Muscle layer of duodenum (tissue), 2 donors: ENCODE data around the gene KCNJ12.
"Not testable (repeated sequence)": the region's sequence is repeated elsewhere in the genome, so short reads cannot be mapped to it uniquely, and the experiment has no call there.

Experiments used
- H3K27ac ChIP-seq: one replicate; pipeline ENCODE4 v1.7.0; 2013; ENCODE audit warnings: mild to moderate bottlenecking, low read length
- H3K27me3 ChIP-seq: one replicate; pipeline ENCODE4 v1.7.0; 2013; ENCODE audit warnings: low read depth, mild to moderate bottlenecking, control low read depth, low read length
- H3K36me3 ChIP-seq, 2 donors: one replicate each; pipeline ENCODE4 v1.7.0; 2013; ENCODE audit warnings: low read length in 2 of 2, control low read depth in 1 of 2, mild to moderate bottlenecking in 1 of 2; ENCODE audit not compliant: insufficient read depth in 2 of 2, control insufficient read depth in 1 of 2
- H3K4me1 ChIP-seq, 2 donors: one replicate each; pipeline ENCODE4 v1.7.0; 2013; ENCODE audit warnings: low read length in 2 of 2, mild to moderate bottlenecking in 2 of 2, control low read depth in 1 of 2, moderate library complexity in 1 of 2; ENCODE audit not compliant: insufficient read depth in 2 of 2, control insufficient read depth in 1 of 2
- H3K4me3 ChIP-seq, 2 donors: one replicate each; pipeline ENCODE4 v1.7.0; 2013; ENCODE audit warnings: low read length in 2 of 2, low read depth in 1 of 2, mild to moderate bottlenecking in 1 of 2
- H3K9me3 ChIP-seq, 2 donors: one replicate each; pipeline ENCODE4 v1.7.0; 2013; ENCODE audit warnings: low read length in 2 of 2, control low read depth in 1 of 2, mild to moderate bottlenecking in 1 of 2; ENCODE audit not compliant: control insufficient read depth in 1 of 2
- donor health status: healthy.

The KCNJ12 gene

DNA sequence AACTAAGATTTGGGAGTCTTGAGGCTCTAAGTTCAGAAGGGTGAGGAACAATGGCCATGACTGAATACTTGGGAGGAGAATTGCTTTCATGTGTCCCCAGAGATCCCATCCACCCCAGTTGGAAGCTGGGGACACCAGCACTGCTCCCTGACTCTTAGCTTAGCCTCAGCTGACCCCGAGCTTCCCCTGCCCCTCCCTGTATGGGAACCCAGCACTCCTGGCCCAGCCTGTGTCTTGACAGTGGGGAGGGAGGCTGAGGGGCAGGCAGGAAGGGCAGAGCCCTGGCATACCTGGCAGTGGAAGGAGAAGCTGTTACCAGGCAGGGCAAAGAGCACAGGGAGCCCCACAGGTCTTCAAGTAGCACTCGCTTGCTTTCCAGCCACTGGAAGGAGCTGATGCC, 58.8 kb downstream of the KCNJ12 start:
- H3K4me1 ChIP-seq, H3K4me3 ChIP-seq, H3K9me3 ChIP-seq, H3K27ac ChIP-seq, H3K36me3 ChIP-seq, H3K27me3 ChIP-seq: not testable (repeated sequence)

- not testable (repeated sequence) for H3K9me3 ChIP-seq, H3K27me3 ChIP-seq, H3K4me3 ChIP-seq, H3K4me1 ChIP-seq, H3K36me3 ChIP-seq, H3K27ac ChIP-seq
Measured at GRCh38 chr17:21436481-21436880, 60.3 kb downstream of the KCNJ12 start.

- H3K4me3 ChIP-seq, H3K27me3 ChIP-seq, H3K36me3 ChIP-seq, H3K9me3 ChIP-seq, H3K4me1 ChIP-seq, H3K27ac ChIP-seq: not testable (repeated sequence)
Measured at GRCh38 chr17:21436883-21437836, 61.0 kb downstream of the KCNJ12 start.

- not testable (repeated sequence) for H3K4me1 ChIP-seq, H3K27me3 ChIP-seq, H3K36me3 ChIP-seq, H3K9me3 ChIP-seq, H3K27ac ChIP-seq, H3K4me3 ChIP-seq
Measured at GRCh38 chr17:21438316-21439014, 62.3 kb downstream of the KCNJ12 start.

DNA sequence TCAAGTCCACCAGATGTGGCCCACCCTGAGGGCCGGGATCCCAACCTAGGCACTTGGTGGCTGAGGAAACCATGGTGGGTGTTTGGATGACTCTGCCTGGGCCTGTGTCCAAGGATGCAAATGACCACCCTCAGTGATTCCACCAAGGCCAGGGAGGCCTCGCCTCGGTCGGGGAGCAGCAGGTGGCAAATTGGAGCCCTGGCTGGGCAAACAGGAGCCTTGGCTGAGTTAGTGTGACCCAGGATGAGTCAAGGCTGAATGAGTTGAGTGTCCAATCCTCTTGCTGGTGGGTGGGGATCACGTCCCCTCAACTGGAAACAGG, 62.8 kb downstream of the KCNJ12 start:
- H3K4me1 ChIP-seq, H3K4me3 ChIP-seq, H3K27ac ChIP-seq, H3K27me3 ChIP-seq, H3K36me3 ChIP-seq, H3K9me3 ChIP-seq: not testable (repeated sequence)

DNA sequence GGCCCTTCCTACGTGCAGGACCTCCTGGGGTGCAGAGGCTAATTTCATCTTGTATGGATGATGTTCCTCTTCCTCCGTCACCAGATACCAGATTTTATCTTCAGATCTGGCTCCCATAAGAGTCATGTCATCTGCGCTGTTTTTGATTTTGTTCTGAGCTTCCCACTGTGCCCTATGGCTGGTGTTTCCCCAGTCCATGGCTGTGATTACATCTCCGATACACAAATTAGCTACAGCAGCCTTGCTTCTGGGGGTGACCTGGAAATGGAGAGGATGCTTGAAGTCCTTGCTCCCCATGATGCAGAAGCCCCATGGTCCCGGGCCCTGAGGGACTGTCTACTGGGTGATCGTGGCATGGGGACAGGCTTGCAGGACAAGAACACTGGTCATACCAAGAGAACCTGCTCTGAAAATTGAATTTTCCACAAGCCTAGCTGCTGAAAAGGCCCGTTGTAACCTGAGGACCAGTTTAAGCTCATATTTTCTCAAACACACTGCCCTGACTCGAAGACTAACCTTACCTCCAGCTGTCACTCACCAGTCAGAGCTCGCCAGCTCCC, 69.0 kb downstream of the KCNJ12 start:
- H3K4me1 ChIP-seq: no peaks in the 10 kb centered on the region
- no peak overlapping the region for H3K4me3 ChIP-seq
- H3K27me3 ChIP-seq: no peaks in the 10 kb centered on the region
- no peaks in the 10 kb centered on the region for H3K9me3 ChIP-seq
- H3K36me3 ChIP-seq: no peaks in the 10 kb centered on the region
- H3K27ac ChIP-seq: no peak overlapping the region

GRCh38 chr17:21447552-21447951, 71.4 kb downstream of the KCNJ12 start:
- not testable (repeated sequence) for H3K9me3 ChIP-seq, H3K36me3 ChIP-seq, H3K4me3 ChIP-seq, H3K27me3 ChIP-seq, H3K27ac ChIP-seq, H3K4me1 ChIP-seq

GRCh38 chr17:21449891-21450290, 73.7 kb downstream of the KCNJ12 start:
- H3K4me3 ChIP-seq, H3K36me3 ChIP-seq, H3K4me1 ChIP-seq, H3K27me3 ChIP-seq, H3K9me3 ChIP-seq, H3K27ac ChIP-seq: not testable (repeated sequence)

DNA sequence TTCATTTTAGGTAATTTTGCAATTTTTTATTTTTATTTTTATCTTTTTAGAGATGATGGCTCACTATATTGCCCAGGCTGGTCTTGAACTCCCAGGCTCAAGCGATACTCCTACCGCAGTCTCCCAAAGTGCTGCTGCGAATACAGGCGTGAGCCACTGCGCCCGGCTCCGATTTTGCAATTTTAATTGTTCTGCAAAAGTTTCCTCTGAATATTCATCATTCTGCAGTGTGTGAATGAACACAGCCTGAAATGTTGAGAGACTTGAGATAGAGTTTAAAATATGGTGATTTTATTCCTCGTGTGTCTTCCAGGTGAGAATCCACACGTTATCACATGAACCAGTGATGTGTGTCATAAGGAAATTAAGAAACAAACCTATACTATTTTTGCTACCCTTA, 75.8 kb downstream of the KCNJ12 start:
- H3K9me3 ChIP-seq: no peaks in the 10 kb centered on the region
- no peak overlapping the region for H3K27ac ChIP-seq
- H3K4me1 ChIP-seq: peaks cover 0 to 7% of the 10 kb centered on the region in 2 donors
- peak overlapping the region in 1 of 2 donors; percentile 33 for H3K4me3 ChIP-seq
- no peaks in the 10 kb centered on the region for H3K36me3 ChIP-seq
- no peaks in the 10 kb centered on the region for H3K27me3 ChIP-seq

- Histone ChIP-seq H3K9me3 (no peaks in the 10 kb centered on the region), H3K4me1 (peaks cover 0 to 7% of the 10 kb centered on the region in 2 donors), H3K36me3 (no peaks in the 10 kb centered on the region), H3K4me3 (peak overlapping the region; percentile 33 to 61), H3K27me3 (no peaks in the 10 kb centered on the region), H3K27ac (no peak overlapping the region)
Measured at GRCh38 chr17:21452377-21453143, 76.4 kb downstream of the KCNJ12 start.
